IPS DF 19.7 (cell line): ENCODE results near the gene LRRFIP1.
"Not testable (repeated sequence)": the region's sequence is repeated elsewhere in the genome, so short reads cannot be mapped to it uniquely, and the experiment has no call there.

Source experiments
- DNase-seq: peaks from one replicate; pipeline ENCODE4 v3.0.0-alpha.2; 2013; ENCODE audit warnings: low read depth, low spot score

Gene LRRFIP1

GRCh38 chr2:237597196-237598145 is 29.9 kb upstream of the LRRFIP1 start:
- DNase-seq = no peak

- no peak for DNase-seq
These were observed 28.7 kb upstream of the LRRFIP1 start for GRCh38 chr2:237598468-237599208.

DNA sequence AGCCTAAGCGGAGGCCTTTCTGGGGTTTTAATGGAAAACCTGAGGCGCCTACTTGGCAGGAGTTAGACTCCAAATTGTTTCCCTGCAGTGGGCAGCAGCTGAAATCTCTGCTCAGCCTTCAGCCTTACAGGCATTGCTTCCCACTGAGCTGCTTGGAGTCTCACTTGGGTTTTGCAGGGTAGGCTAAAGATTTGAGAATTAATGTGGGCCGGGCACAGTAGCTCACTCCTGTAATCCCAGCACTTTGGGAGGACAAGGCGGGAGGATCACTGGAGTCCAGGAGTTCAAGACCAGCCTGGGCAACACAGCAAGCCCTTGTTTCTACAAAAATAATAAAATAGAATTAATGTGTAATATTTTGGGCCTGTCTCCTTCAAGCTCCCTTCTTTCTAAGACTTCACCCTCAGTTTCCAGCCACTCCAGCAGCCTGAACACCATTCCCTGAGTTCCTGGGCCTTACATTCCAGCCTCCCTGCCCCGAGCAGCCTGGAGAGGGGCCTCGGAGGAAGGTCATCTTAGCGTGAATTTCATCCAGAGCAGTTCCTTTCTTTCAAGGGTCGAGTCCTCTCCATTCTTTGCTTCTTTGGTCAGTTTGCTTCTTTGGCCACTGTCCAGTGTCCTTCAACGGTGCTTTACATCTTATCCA is 27.8 kb upstream of the LRRFIP1 start:
- no peak for DNase-seq

DNA sequence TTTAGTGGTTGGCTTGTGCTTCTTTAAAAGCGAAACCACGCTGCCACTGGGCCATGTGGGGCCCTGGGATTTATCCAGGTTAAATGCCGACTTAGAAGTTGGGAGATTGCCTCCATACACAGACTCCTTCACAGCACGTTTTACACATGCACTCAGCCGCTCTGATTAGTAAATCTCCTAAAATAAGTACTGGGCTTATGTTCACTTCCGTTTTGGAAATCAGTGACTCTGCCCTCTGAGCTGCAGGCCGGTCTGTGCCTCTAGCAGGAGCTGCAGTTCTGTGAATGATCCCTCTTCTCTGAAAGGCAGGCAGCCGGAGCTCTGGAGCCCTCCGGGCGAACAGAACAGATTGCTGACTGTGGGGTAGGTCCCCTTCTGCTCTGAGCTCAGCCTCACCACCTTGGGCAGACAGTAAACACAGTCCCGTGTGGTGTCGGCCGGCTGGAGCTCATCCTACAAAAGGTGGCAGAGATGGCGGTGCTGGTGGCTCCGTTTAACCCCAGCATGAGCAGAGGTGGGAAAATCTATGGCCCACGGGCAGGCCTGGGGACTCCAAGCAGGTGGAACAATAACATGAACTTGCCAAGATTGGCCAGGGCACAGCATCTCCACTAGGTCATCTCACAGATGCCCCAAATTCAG is 27.1 kb upstream of the LRRFIP1 start:
- no peak for DNase-seq

GRCh38 chr2:237601453-237602116 is 25.8 kb upstream of the LRRFIP1 start:
- no peak for DNase-seq

DNA sequence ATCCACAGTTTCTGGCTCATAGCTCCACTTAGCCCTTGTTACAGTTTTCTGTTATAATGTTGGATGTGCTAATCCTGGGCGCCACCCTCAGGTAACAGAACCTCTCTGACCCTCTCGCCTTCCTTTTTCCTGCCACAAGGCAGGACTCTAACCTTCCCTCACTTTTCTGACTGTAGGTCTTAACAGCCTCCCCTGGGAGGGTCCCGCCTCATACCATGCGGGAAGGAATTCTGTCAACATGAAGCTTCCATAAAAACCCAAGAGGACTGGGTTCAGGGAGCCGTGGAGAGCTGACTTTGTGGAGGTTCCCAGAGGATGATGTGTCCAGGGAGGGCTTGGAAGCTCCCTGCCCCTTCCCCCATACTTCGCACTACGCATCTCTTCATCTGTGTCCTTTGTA is 25.0 kb upstream of the LRRFIP1 start:
- no peak for DNase-seq

GRCh38 chr2:237603049-237603717 is 24.2 kb upstream of the LRRFIP1 start:
- DNase-seq = no peak

GRCh38 chr2:237603718-237604362 is 23.5 kb upstream of the LRRFIP1 start:
- DNase-seq = no peak

DNA sequence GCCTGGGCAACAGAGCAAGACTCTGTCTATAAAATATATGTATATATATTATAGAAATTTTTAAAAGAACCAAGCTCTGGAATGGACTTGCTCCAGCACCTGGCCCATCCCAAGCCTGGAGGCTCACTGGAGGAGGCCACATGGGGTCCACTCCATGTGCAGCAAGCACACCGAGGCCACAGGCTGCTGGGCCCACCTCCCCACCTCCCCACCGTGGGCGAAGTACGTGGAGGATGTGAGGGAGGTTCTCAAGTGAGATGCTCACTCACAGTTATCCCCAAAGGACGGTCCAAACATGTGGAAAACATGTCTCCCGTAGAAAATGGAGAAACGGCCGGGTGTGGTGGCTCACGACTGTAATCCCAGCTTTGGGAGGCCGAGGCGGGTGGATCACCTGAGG is 23.0 kb upstream of the LRRFIP1 start:
- DNase-seq = no peak

GRCh38 chr2:237604960-237605359 is 22.4 kb upstream of the LRRFIP1 start:
- DNase-seq = no peak

GRCh38 chr2:237606522-237606921 is 20.9 kb upstream of the LRRFIP1 start:
- DNase-seq = not testable (repeated sequence)

- no peak for DNase-seq
These were observed 14.6 kb upstream of the LRRFIP1 start for GRCh38 chr2:237612527-237613357.

DNA sequence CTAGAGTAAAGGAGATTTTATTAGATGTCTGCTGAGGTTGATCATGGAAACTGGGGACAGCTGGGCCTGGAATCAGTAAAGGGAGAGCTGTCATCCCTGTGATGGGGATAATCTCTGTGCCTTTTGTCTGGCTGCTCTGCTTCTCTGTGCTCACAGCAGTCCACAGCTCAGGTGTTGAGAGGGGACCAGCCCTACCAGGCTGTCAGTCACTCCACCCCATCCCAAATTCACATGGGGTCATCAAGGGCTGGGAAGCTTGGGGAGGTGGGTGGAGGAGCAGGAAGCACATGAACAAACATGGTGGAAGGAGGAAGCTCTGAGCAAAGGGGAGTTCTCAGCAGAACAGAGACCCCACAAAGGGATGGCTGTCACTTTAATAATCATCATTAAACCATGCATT is 13.7 kb upstream of the LRRFIP1 start:
- no peak for DNase-seq

DNA sequence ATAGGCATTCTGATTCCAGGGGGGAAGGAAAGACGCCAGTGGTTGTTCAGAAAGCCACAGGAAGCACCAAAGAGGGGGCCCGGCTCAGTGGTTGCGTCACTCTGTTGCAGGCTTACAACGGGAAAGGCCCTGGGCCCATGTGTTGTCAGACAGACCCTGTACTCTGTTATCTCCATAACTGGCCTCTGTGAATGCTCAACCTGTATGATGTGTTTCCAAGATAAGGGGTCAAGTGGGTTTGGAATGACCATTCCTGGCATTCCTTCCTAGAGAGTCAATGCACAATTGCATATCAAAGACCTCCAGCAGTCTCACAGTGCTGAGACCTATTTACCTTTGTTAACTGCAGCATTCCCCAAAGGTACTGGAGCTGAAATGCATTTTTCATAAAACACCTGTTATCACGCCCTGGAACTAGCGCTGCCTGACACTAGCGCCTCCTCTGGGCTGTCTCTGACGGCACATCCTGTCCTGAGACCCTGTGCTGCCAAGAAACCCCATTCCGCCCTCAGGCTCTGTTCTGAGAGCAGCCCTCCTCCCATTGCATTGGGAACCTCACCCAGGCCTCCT is 13.2 kb upstream of the LRRFIP1 start:
- DNase-seq = peak; percentile 99

DNA sequence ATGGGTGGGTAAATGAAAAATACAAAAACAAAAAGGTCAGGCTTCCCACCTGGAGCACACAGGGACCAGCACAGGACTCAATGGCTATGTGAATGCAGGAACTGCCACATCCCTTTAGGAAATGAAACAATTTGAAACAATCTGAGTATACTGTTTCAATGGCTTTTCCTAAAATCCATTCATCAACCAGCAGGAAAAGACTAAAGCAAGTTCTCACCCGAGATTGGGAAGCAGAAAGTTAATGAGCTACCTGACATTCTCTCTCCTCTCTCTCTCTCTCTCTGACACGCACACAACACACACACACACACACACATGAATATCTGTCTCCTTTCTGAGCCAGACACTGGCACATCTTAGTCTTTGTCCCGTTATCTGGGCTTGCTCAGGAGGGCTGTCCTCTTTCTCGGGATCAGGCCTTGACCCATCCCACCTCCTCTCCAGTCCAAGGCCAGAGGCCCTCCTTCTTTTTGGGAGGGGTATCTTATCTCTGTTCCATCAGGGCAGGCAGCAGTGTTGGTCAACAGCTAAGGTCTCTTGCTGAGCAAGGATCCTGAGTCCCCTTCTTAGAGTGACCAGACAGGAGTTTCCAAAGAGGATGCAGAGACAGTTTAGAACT is 11.6 kb upstream of the LRRFIP1 start:
- no peak for DNase-seq

GRCh38 chr2:237616373-237616733 is 11.0 kb upstream of the LRRFIP1 start:
- no peak for DNase-seq

GRCh38 chr2:237616734-237617586 is 10.4 kb upstream of the LRRFIP1 start:
- no peak for DNase-seq

GRCh38 chr2:237617587-237617982 is 9.8 kb upstream of the LRRFIP1 start:
- DNase-seq = no peak
